Peyer's patch (tissue), 4 donors: ENCODE results near the gene CSF1R.

Experiments used
- POLR2A ChIP-seq, 2 donors: fragments of 450-650 bp; IDR thresholded peaks; one replicate each; pipeline ENCODE4 v1.5.1; 2017; ENCODE audit warnings: antibody characterized with exemption in 2 of 2, mild to moderate bottlenecking in 2 of 2, moderate library complexity in 2 of 2
- TF ChIP-seq, protein P1 (sequence below), 6 experiments: fragments of 450-650 bp in 4 of 6; fragments of 200-600 bp in 2 of 6; sonication (generic) in 1 of 6; IDR thresholded peaks; one replicate each; pipeline ENCODE4 v1.5.1; 2017 to 2019; ENCODE audit warnings: antibody characterized with exemption in 6 of 6, mild to moderate bottlenecking in 3 of 6, moderate library complexity in 1 of 6

DNA sequence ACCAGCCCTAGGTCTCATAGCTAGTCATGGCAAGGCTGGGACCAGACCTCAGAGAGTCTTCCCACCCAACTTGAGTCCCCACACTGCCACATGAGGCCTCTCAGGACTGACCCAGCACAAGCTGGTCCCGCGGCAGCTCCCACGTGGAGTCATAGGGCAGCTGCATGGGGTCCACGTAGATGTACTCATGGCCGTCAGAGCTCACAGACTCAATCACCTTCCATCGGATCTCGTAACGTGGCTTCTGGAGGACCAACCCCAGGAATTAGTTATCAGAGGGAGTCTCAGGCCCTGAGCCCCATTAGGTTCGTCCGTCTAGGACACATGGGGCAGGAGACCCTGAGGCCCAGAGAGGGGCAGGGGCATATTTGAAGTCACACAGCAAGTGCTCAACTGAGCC, 39.0 kb upstream of the CSF1R start:
- TF ChIP-seq POLR2A (IDR thresholded peaks at IDR 0.05), result no peak
- TF ChIP-seq, protein P1, sequence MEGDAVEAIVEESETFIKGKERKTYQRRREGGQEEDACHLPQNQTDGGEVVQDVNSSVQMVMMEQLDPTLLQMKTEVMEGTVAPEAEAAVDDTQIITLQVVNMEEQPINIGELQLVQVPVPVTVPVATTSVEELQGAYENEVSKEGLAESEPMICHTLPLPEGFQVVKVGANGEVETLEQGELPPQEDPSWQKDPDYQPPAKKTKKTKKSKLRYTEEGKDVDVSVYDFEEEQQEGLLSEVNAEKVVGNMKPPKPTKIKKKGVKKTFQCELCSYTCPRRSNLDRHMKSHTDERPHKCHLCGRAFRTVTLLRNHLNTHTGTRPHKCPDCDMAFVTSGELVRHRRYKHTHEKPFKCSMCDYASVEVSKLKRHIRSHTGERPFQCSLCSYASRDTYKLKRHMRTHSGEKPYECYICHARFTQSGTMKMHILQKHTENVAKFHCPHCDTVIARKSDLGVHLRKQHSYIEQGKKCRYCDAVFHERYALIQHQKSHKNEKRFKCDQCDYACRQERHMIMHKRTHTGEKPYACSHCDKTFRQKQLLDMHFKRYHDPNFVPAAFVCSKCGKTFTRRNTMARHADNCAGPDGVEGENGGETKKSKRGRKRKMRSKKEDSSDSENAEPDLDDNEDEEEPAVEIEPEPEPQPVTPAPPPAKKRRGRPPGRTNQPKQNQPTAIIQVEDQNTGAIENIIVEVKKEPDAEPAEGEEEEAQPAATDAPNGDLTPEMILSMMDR (IDR thresholded peaks at IDR 0.05), result no peak
